Fibroblast of villous mesenchyme (primary cell): ENCODE results near the gene RTL5. TPM values are rescaled to one million over a fixed set of nuclear protein-coding genes. Genes with fewer than 3 reads are reported as not detected.

Experiments
- DNase-seq: peaks from one replicate; pipeline ENCODE4 v3.0.0-alpha.2; 2010; ENCODE audit warnings: low read depth
- H3K4me3 ChIP-seq: 2 replicates; pipeline ENCODE4 v1.5.1; 2011; ENCODE audit warnings: low read depth, mild to moderate bottlenecking, low read length
- CTCF ChIP-seq: IDR thresholded peaks from 2 replicates; pipeline ENCODE4 v1.5.1; 2012; ENCODE audit warnings: low read depth, mild to moderate bottlenecking, low read length; ENCODE audit not compliant: insufficient read depth
- total RNA-seq: library from RNA; depleted of rRNA; stranded (reverse); fragments of >200 nt; gene quantifications from 2 replicates; pipeline ENCODE4 v1.2.3, GENCODE V29; 2012

Gene RTL5
- total RNA-seq, 1 donor = 2.2 TPM

GRCh38 chrX:72141372-72142004, 9.8 kb upstream of the RTL5 start:
- no peak for TF ChIP-seq CTCF
- peak; percentile 46 for DNase-seq
- no peak overlapping the region for H3K4me3 ChIP-seq

- no peak for DNase-seq
- no peak overlapping the region for H3K4me3 ChIP-seq
- TF ChIP-seq CTCF = no peak
These were observed 7.8 kb upstream of the RTL5 start for GRCh38 chrX:72139538-72139937.

- H3K4me3 ChIP-seq = no peak overlapping the region
- TF ChIP-seq CTCF = no peak
- DNase-seq = no peak
These were observed 6.3 kb upstream of the RTL5 start for GRCh38 chrX:72137846-72138495.

- no peak overlapping the region for H3K4me3 ChIP-seq
- DNase-seq = no peak
- TF ChIP-seq CTCF = no peak
These were observed 2.3 kb upstream of the RTL5 start for GRCh38 chrX:72133851-72134546.

- TF ChIP-seq CTCF = no peak
- DNase-seq = no peak
These were observed 741 bp upstream of the RTL5 start for GRCh38 chrX:72132456-72132855.

GRCh38 chrX:72130762-72131250, 909 bp downstream of the RTL5 start:
- H3K4me3 ChIP-seq = peak overlapping the region; percentile 56
- TF ChIP-seq CTCF = no peak
- DNase-seq = no peak

More at GRCh38 chrX:72132456-72132855, 741 bp upstream of the RTL5 start:
- H3K4me3 ChIP-seq = peak overlapping the region; percentile 56
